Glutamatergic neuron (in vitro differentiated cells): ENCODE data around the gene CLASRP. TPM values are rescaled to one million over a fixed set of nuclear protein-coding genes. Genes with fewer than 3 reads are reported as not detected.

Experiments
- DNase-seq: peaks from one replicate; pipeline ENCODE4 v3.0.0; 2022
- H3K27ac Mint-ChIP-seq: one replicate; pipeline ENCODE4 v1.8.0; 2020; ENCODE audit warnings: mild to moderate bottlenecking, mixed read lengths, inconsistent platforms; ENCODE audit not compliant: unreplicated experiment
- H3K27me3 Mint-ChIP-seq: one replicate; pipeline ENCODE4 v1.8.0; 2020; ENCODE audit warnings: mild to moderate bottlenecking, moderate library complexity, mixed read lengths, inconsistent platforms; ENCODE audit not compliant: unreplicated experiment
- H3K36me3 Mint-ChIP-seq: one replicate; pipeline ENCODE4 v1.8.0; 2020; ENCODE audit warnings: mild to moderate bottlenecking, mixed read lengths, inconsistent platforms; ENCODE audit not compliant: unreplicated experiment
- H3K4me1 Mint-ChIP-seq: one replicate; pipeline ENCODE4 v1.8.0; 2020; ENCODE audit warnings: mild to moderate bottlenecking, low read depth, mixed read lengths, inconsistent platforms; ENCODE audit not compliant: unreplicated experiment
- H3K4me3 Mint-ChIP-seq: one replicate; pipeline ENCODE4 v1.8.0; 2020; ENCODE audit warnings: mild to moderate bottlenecking, mixed read lengths, inconsistent platforms; ENCODE audit not compliant: unreplicated experiment
- H3K9me3 Mint-ChIP-seq: one replicate; pipeline ENCODE4 v1.8.0; 2020; ENCODE audit warnings: mild to moderate bottlenecking, moderate library complexity, mixed read lengths, inconsistent platforms; ENCODE audit not compliant: unreplicated experiment
- CTCF ChIP-seq: fragments of 200-600 bp; sonication (generic); IDR thresholded peaks from one replicate; pipeline ENCODE4 v1.5.0; 2021; ENCODE audit not compliant: partially characterized antibody, unreplicated experiment
- total RNA-seq: library from RNA; stranded (reverse); fragmentation: NEBNext Ultra II Directional; extraction: Animal tissue kit (Norgen Biotek cat#: 25700); gene quantifications from one replicate; pipeline ENCODE4 v1.2.1, GENCODE V29; 2021; ENCODE audit not compliant: unreplicated experiment

CLASRP gene
- total RNA-seq, 1 donor from 2014 or later: 127 TPM

GRCh38 chr19:45021971-45022370 is 16.9 kb upstream of the CLASRP start:
- H3K27me3 Mint-ChIP-seq: no peaks in the 10 kb centered on the region
- no peaks in the 10 kb centered on the region for H3K36me3 Mint-ChIP-seq
- H3K27ac Mint-ChIP-seq: no peak overlapping the region
- H3K9me3 Mint-ChIP-seq: no peaks in the 10 kb centered on the region
- no peak for DNase-seq
- no peaks in the 10 kb centered on the region for H3K4me1 Mint-ChIP-seq
- no peak overlapping the region for H3K4me3 Mint-ChIP-seq
- TF ChIP-seq CTCF: no peak

GRCh38 chr19:45023048-45023447 is 15.8 kb upstream of the CLASRP start:
- TF ChIP-seq CTCF: no peak
- Mint-ChIP-seq H3K4me3 (no peak overlapping the region), H3K36me3 (no peaks in the 10 kb centered on the region), H3K9me3 (no peaks in the 10 kb centered on the region), H3K4me1 (no peaks in the 10 kb centered on the region), H3K27ac (no peak overlapping the region), H3K27me3 (no peaks in the 10 kb centered on the region)
- DNase-seq: no peak

- no peak for DNase-seq
- Mint-ChIP-seq H3K9me3 (no peaks in the 10 kb centered on the region), H3K27ac (no peak overlapping the region), H3K4me3 (no peak overlapping the region), H3K36me3 (no peaks in the 10 kb centered on the region), H3K4me1 (no peaks in the 10 kb centered on the region), H3K27me3 (no peaks in the 10 kb centered on the region)
- TF ChIP-seq CTCF: no peak
Observed at GRCh38 chr19:45025264-45025663, 13.6 kb upstream of the CLASRP start.

- no peaks in the 10 kb centered on the region for H3K27me3 Mint-ChIP-seq
- no peak overlapping the region for H3K4me3 Mint-ChIP-seq
- no peak overlapping the region for H3K27ac Mint-ChIP-seq
- no peaks in the 10 kb centered on the region for H3K9me3 Mint-ChIP-seq
- DNase-seq: no peak
- no peak for TF ChIP-seq CTCF
- H3K4me1 Mint-ChIP-seq: no peaks in the 10 kb centered on the region
- H3K36me3 Mint-ChIP-seq: no peaks in the 10 kb centered on the region
Observed at GRCh38 chr19:45027371-45027770, 11.5 kb upstream of the CLASRP start.

GRCh38 chr19:45030825-45031224 is 8.0 kb upstream of the CLASRP start:
- Mint-ChIP-seq H3K36me3 (no peaks in the 10 kb centered on the region), H3K4me3 (no peak overlapping the region), H3K27ac (no peak overlapping the region), H3K27me3 (peaks cover 4% of the 10 kb centered on the region), H3K9me3 (no peaks in the 10 kb centered on the region), H3K4me1 (no peaks in the 10 kb centered on the region)
- no peak for DNase-seq
- TF ChIP-seq CTCF: no peak
